HUDEP-2 (cell line): ENCODE results near the gene CDC25C.
A peak's percentile ranks its signal among the peaks of the same experiment; 100 is the strongest.
"Not testable (repeated sequence)": the region's sequence is repeated elsewhere in the genome, so short reads cannot be mapped to it uniquely, and the experiment has no call there.

ENCODE experiments used
- DNase-seq, 76 experiments: peaks; one replicate each; lab custom pipeline; 2025; ENCODE audit not compliant: unreplicated experiment in 76 of 76; lab: John Stamatoyannopoulos, UW

The CDC25C gene

DNA sequence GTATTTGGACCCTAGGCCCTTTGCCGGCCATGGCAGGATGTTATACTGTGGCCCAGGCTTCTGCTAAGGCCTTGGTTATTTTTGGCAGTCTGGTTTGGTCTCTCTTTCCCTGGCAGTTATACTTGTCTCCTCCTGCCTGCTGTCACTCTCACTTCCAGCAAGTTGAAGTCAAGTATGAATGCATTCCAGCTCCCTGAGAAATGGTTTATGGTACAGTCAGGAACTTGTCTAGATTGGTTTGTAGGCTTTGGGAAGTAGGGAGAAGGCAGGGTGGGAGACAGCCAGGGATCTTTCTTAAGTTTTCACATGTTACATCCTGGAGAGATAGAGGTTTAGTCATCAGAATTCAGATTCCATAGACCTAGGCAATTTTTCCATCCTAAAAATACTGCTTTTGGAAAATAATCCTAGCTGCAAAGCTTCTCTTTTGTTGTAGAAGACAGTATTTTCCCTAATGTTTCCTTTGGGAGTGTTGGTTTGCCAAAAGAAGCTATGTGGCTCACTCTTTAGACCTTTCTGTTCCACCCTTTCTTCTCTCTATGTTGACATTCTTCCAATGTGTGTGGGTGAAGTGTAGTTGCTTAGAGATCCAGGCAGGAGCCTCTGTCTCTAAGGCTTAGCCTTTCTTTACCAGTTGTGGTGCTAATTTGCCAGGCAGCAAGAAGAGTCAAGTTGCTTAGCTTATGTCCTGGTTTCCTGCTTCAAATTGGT is 18.4 kb upstream of the CDC25C start:
- DNase-seq = no peak

DNA sequence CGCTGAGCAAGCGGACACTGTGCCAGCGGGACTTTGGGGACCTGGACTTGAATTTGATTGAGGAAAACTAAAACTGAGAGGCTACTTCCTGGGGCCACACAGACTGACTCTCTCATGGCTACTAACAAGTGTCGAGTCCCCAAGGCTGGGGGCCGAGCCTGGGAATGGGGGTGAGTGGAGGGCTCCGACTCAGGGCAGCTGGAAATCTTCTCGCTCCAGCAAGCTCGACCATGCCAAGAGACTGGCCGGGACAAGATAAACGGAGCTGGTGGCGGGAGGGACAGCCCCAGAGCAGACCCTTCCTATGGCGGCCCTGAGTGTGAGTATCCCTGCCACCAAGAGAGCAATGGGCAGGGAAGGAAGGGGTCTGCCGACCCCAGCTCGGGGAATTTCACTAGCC is 15.3 kb upstream of the CDC25C start:
- DNase-seq = no peak

DNA sequence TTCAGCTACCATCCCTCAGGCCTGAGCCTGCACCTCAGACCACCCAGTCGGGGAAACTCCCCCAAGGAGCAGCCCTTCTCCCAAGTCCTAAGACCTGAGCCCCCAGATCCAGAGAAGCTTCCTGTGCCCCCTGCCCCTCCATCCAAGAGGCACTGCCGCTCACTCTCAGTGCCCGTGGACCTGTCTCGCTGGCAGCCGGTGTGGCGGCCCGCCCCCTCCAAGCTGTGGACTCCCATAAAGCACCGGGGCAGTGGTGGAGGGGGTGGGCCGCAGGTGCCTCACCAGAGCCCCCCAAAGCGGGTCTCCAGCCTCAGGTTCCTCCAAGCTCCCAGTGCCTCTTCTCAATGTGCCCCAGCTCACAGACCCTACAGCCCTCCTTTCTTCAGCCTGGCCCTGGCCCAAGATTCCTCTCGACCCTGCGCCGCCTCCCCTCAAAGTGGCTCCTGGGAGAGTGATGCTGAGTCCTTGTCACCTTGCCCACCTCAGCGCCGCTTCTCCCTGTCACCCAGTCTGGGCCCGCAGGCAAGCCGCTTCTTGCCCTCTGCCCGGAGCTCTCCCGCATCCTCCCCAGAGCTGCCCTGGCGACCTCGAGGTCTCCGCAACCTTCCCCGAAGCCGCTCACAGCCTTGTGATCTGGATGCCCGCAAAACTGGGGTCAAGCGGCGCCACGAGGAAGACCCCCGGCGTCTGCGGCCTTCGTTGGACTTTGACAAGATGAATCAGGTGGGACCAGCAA is 13.5 kb upstream of the CDC25C start:
- DNase-seq = no peak

GRCh38 chr5:138340008-138340407 is 8.4 kb upstream of the CDC25C start:
- DNase-seq = no peak

GRCh38 chr5:138339464-138339863 is 7.9 kb upstream of the CDC25C start:
- no peak for DNase-seq

DNA sequence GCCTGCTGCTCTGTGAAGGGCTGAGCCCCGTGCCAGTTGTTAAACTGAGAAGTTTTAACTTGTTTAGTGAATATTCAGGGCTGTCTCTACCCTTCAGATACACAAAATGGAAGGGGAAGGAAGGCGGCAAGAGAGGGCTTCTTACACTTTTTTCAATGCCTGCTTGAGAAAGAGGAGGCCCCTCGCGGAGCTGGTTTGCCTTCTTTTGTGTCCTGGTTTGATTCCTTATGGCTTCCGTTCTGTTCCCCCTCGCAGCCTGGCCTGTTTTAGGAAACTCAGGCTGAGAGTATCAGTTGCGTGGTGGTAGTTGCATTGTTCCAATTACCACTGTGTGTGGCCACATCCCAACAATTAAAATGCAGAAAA is 7.5 kb upstream of the CDC25C start:
- peak in 1 of 76 experiments; percentile 12 for DNase-seq

- peak in 4 of 76 experiments; percentile 4 to 47 (median 20) for DNase-seq
Measured at GRCh38 chr5:138338411-138339090, 6.9 kb upstream of the CDC25C start.

DNA sequence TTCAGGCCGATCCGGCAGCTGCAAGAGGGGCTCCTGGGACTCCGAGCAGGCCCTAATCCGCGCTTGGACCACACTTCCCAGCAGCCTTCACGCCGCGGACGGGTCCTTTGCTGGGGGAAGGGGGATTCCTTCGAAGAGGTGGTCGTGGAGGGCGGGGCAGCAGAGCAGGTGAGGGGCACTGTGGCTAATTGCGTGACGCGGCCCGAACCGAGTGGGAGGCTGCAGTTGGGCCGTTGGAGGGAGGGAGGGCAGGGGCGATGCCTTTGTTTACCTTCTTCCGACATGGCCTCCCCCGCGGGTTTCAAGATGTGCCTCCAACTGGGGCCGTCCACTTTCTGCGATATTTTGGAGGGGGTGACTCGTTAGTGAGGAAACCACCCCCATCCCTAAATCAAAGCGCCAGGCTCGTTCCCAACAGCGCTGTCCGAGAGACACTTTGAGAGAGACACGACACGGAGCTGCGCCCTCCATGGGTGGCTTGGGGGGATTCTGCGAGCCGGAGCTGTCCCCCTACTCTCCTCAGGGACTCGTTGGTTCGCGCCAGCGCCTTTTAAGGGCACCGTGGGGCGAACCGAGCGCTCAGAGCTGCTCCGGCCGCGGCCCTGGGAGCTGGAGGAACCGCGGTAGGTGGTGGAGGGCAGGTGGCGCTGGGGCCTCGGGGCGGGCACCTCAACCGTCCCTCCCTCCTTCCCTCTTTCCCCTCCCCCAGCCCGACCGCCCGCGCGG is 6.2 kb upstream of the CDC25C start, which contains the start of gene FAM53C:
FAM53C (plus strand) TSS at position 582 of the 726 bp plus-strand sequence. CDS start 3,070 bp downstream, outside the sequence.
- DNase-seq = peak in 75 of 76 experiments; percentile 13 to 99 (median 83)

DNA sequence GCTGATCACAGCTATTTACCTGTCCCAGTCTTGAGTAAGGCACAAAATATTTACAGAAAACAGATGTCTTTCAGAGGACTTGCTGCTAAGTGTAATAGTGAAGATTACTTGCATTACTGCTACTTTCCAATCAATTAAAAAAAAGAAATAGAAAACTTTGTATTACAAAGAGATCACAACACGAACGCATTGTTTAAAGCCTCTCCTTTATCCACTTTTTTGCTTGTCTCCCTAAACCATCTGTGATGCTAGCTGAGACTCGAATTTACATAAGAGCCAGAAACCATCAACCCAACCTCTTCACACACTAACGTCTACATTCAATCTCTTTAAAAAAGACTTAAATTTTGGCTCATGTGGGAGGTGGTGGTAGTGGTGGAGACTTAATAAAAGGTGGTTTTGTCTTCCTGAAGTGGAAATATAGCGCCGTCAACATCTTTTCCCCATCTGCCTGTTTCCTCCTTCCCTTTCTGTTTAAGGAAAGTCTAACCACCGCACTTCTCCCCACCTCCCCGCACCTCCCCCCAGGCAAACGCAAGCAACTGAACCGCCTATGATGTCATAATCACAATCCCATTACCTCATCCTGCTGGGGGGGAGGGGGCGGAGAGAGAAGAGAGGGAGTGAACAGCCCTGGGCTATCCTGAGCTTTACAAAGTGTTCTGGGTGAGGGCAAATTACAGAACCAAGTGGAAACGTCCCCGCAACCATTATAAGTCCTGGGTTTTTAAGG is 5.5 kb upstream of the CDC25C start:
- peak in 39 of 76 experiments; percentile 36 to 85 (median 69) for DNase-seq

- peak in 1 of 76 experiments; percentile 3 for DNase-seq
Measured at GRCh38 chr5:138334867-138335447, 3.4 kb upstream of the CDC25C start.

- no peak for DNase-seq
Measured at GRCh38 chr5:138330813-138331448, 673 bp downstream of the CDC25C start.

DNA sequence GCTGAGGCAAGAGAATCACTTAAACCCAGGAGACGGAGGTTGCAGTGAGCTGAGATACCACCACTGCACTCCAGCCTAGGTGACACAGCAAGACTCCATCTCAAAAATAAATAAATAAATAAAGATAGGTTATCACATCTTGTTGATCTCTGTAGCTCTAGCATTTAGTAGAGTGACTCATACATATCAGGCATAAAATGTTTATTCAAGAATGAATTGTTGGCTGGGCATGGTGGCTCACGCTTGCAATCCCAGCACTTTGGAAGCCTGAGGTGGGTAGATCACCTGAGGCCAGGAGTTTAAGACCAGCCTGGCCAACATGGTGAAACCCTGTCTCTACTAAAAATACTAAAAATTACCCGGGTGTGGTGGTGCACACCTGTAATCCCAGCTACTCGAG is 13.4 kb downstream of the CDC25C start:
- DNase-seq = not testable (repeated sequence)

- no peak for DNase-seq
Measured at GRCh38 chr5:138316355-138316754, 15.2 kb downstream of the CDC25C start.

- DNase-seq = no peak
Measured at GRCh38 chr5:138315751-138316278, 15.8 kb downstream of the CDC25C start.

DNA sequence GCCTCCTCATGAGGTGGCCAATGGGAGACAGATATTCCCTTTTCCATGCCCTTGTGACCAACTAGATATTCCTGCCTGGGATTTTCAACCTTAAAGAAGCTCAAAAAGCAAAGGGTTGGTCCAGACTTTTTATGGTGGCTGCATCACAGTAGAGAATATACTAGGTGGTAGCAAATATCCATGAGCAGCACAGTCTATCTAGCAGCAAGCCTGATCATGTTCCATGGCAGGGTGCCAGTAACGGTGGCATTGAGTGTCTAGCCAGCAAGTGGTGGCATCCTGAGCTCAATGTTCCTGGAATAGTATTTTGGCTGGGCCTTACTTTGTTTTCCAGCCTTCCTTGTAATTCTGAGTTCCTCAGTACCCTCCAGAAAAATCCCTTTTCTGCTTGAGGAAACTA is 25.8 kb downstream of the CDC25C start:
- peak in 74 of 76 experiments; percentile 9 to 88 (median 72) for DNase-seq

DNA sequence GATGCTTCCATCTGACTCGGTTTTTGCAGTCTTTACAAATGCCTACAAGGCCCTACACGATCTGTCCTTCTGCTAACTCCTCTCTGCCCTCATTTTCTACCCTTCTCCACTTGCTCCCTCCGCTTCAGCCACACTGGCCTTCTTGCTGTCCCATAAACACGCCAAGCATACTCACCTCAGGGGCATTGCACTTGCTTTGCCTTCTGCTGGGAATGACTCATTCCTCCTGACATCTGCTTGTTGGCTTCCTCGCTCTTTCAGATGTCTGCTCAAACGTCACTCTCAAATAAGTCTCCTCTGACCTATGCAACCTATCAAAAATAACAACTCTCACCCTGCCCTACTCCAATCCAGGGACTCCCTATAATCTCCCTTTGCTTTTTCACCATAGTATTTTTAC is 28.2 kb downstream of the CDC25C start:
- no peak for DNase-seq

- no peak for DNase-seq
Measured at GRCh38 chr5:138289296-138289695, 42.3 kb downstream of the CDC25C start.

DNA sequence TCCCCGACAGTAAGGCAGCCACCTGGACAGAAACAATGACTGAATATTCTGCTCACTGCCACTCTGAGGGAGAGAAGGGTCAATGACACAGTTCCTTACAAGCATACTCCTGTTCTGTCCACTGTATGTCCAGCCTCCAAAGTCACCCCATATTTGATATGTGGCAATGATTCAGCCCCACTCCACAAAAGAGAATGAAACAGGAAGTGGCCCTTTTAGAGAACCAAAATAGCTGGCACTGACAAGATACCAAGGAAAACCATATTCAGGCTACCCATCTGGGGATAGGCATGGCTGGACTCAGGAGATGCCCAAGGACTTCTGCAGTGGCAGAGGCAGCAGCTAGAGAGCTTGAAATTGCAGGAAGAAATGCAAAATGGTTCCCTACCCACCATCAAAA is 44.4 kb downstream of the CDC25C start:
- no peak for DNase-seq
